Ishikawa (cell line): Measurements from ENCODE around the gene PRR3.

Experiments used
- CEBPB ChIP-seq: IDR thresholded peaks from 2 replicates; pipeline ENCODE4 v1.6.1; 2012
- CREB1 ChIP-seq: IDR thresholded peaks from 2 replicates; pipeline ENCODE4 v1.6.1; 2012; ENCODE audit warnings: low read depth
- EGR1 ChIP-seq: IDR thresholded peaks from 2 replicates; pipeline ENCODE4 v1.6.1; 2012
- EP300 ChIP-seq: IDR thresholded peaks from 2 replicates; pipeline ENCODE4 v1.6.1; 2012; ENCODE audit warnings: borderline replicate concordance
- FOXM1 ChIP-seq: IDR thresholded peaks from 2 replicates; pipeline ENCODE4 v1.6.1; 2012; ENCODE audit warnings: low read depth, borderline replicate concordance
- MAX ChIP-seq: IDR thresholded peaks from 2 replicates; pipeline ENCODE4 v1.6.1; 2012
- NFIC ChIP-seq: IDR thresholded peaks from 2 replicates; pipeline ENCODE4 v1.6.1; 2012
- RAD21 ChIP-seq: IDR thresholded peaks from 2 replicates; pipeline ENCODE4 v1.6.1; 2012; ENCODE audit warnings: low read depth
- REST ChIP-seq: IDR thresholded peaks from 2 replicates; pipeline ENCODE4 v1.6.1; 2012; ENCODE audit warnings: low read depth, mild to moderate bottlenecking
- TAF1 ChIP-seq: IDR thresholded peaks from 2 replicates; pipeline ENCODE4 v1.6.1; 2012; ENCODE audit warnings: low read depth, mild to moderate bottlenecking
- TCF12 ChIP-seq: IDR thresholded peaks from 2 replicates; pipeline ENCODE4 v1.6.1; 2012; ENCODE audit warnings: low read depth
- TEAD4 ChIP-seq: IDR thresholded peaks from 2 replicates; pipeline ENCODE4 v1.6.1; 2012
- USF1 ChIP-seq: IDR thresholded peaks from 2 replicates; pipeline ENCODE4 v1.6.1; 2012
- YY1 ChIP-seq: IDR thresholded peaks from 2 replicates; pipeline ENCODE4 v1.6.1; 2012; ENCODE audit warnings: low read depth
- ZBTB7A ChIP-seq: IDR thresholded peaks from 2 replicates; pipeline ENCODE4 v1.6.1; 2012; ENCODE audit warnings: low read depth

PRR3 gene

GRCh38 chr6:30554962-30555815 lies 1.9 kb upstream of the PRR3 start:
- TF ChIP-seq RAD21 (no peak), ZBTB7A (peak; percentile 3; the same call in 1 of the 2 replicates), REST (no peak), TCF12 (no peak), NFIC (peak; percentile 14; the same call in 1 of the 2 replicates)

GRCh38 chr6:30555816-30556065 lies 1.4 kb upstream of the PRR3 start:
- no peak for TF ChIP-seq RAD21
- TF ChIP-seq ZBTB7A, result peak; percentile 21

- peak; percentile 82 for TF ChIP-seq CREB1
- no peak for TF ChIP-seq FOXM1
- TF ChIP-seq TEAD4, result 0 out of 2 replicates have a peak, but pooled peaks have one; percentile 24
- peak; percentile 25; the same call in 1 of the 2 replicates for TF ChIP-seq TAF1
- TF ChIP-seq REST, result no peak
- TF ChIP-seq MAX, result peak; percentile 86
- peak; percentile 95 for TF ChIP-seq EGR1
- 0 out of 2 replicates have a peak, but pooled peaks have one; percentile 41 for TF ChIP-seq USF1
- TF ChIP-seq RAD21, result no peak
- TF ChIP-seq NFIC, result 0 out of 2 replicates have a peak, but pooled peaks have one; percentile 6
- TF ChIP-seq EP300, result peak; percentile 60; the same call in 1 of the 2 replicates
- TF ChIP-seq ZBTB7A, result peak; percentile 94
Measured at GRCh38 chr6:30556066-30556905, 809 bp upstream of the PRR3 start, which contains the start of gene GNL1. GNL1 (minus strand) TSS chr6:30556489; CDS start chr6:30556203, 286 bp downstream.

- TF ChIP-seq REST (no peak), USF1 (no peak), CEBPB (no peak), EP300 (no peak), CREB1 (no peak), RAD21 (no peak), YY1 (no peak), FOXM1 (no peak), TEAD4 (no peak), TAF1 (no peak), MAX (no peak), TCF12 (no peak), NFIC (no peak), ZBTB7A (no peak), EGR1 (no peak)
Measured at GRCh38 chr6:30557683-30557981, 537 bp downstream of the PRR3 start.
